K562 (cell line): ENCODE data around the gene DNAAF1. TPM values are rescaled to one million over a fixed set of nuclear protein-coding genes. Genes with fewer than 3 reads are reported as not detected.

Experiments
- ATAC-seq: fragments of 200-7000 bp; cut with Tn5 transposase; 3 replicates; pipeline ENCODE4 v1.9.1; 2020; ENCODE audit warnings: moderate library complexity
- BruUV-seq: library from RNA; stranded (reverse); fragments of 400-500 nt; replicated peaks from 2 replicates; lab custom pipeline; 2021; lab: Mats Ljungman, UMichigan
- CTCF ChIA-PET: fragments of 300-600 bp; formaldehyde crosslinking; extraction: SDS; loops from one replicate; lab custom pipeline; 2021; ENCODE audit warnings: low intra/inter-chr PET ratio; lab: Yijun Ruan, JAX
- POLR2A ChIA-PET: fragments of 300-600, 350-650 bp; sonication (Branson Sonifier 250); formaldehyde crosslinking; extraction: SDS; loops from one replicate; lab custom pipeline; 2021; ENCODE audit warnings: antibody characterized with exemption, inconsistent platforms; lab: Yijun Ruan, JAX
- DNase-seq, 4 experiments: peaks; one replicate each; pipeline versions ENCODE4 v3.0.0 to v3.0.0-alpha.2; 2011 to 2018; ENCODE audit warnings: low spot score in 3 of 4, mixed read lengths in 3 of 4; ENCODE audit errors: extremely low read depth in 1 of 4
- FAIRE-seq: peaks from 2 replicates; lab custom pipeline; 2011; peaks lifted over from hg19 to GRCh38; lab: Jason Lieb, UNC
- H2AFZ ChIP-seq: 2 replicates; pipeline ENCODE4 v1.6.0; 2011; ENCODE audit warnings: low read depth, low read length, control low read depth, inconsistent platforms
- H3K27ac ChIP-seq: fragments of 200-600 bp; 3 replicates; pipeline ENCODE4 v1.8.0; 2011; ENCODE audit warnings: low read depth, mild to moderate bottlenecking, control low read depth, inconsistent platforms, low read length, moderate library complexity, mixed read lengths; ENCODE audit errors: extremely low read depth
- H3K27me3 ChIP-seq, 2 experiments: fragments of 300-600 bp in 1 of 2; 2 replicates in 1 of 2; 3 replicates in 1 of 2; pipeline versions ENCODE4 v1.6.0 to v1.8.0; 2011; ENCODE audit warnings: inconsistent platforms in 2 of 2, low read length in 2 of 2, mild to moderate bottlenecking in 1 of 2, mixed read lengths in 1 of 2, moderate library complexity in 1 of 2; ENCODE audit not compliant: control insufficient read depth in 2 of 2, insufficient read depth in 2 of 2
- H3K36me3 ChIP-seq: fragments of 300-600 bp; 3 replicates; pipeline ENCODE4 v1.8.0; 2011; ENCODE audit warnings: mild to moderate bottlenecking, low read length, inconsistent platforms; ENCODE audit not compliant: control insufficient read depth, insufficient read depth
- H3K4me1 ChIP-seq, 2 experiments: fragments of 200-600 bp in 1 of 2; replicated peaks in 1 of 2; 2 replicates in 1 of 2; 3 replicates in 1 of 2; pipeline versions ENCODE4 v1.5.1 to v1.8.0; 2011; ENCODE audit warnings: inconsistent platforms in 2 of 2, low read length in 2 of 2, mild to moderate bottlenecking in 1 of 2, mixed read lengths in 1 of 2, moderate library complexity in 1 of 2; ENCODE audit not compliant: control insufficient read depth in 2 of 2, insufficient read depth in 2 of 2
- H3K4me2 ChIP-seq: 2 replicates; pipeline ENCODE4 v1.6.1; 2011; ENCODE audit warnings: low read length, control low read depth, inconsistent platforms, mixed read lengths; ENCODE audit not compliant: insufficient read depth
- H3K4me3 ChIP-seq: fragments of 200-600 bp; sonication (generic), shearing (Covaris generic); 2 replicates; pipeline ENCODE4 v1.5.1; 2016; ENCODE audit warnings: control low read depth, inconsistent platforms
- H3K79me2 ChIP-seq: fragments of 200-600 bp; 3 replicates; pipeline ENCODE4 v1.8.0; 2011; ENCODE audit warnings: low read length, inconsistent platforms; ENCODE audit not compliant: control insufficient read depth, insufficient read depth
- H3K9ac ChIP-seq, 2 experiments: 2 replicates each; pipeline versions ENCODE4 v1.6.0 to v1.6.1; 2011; ENCODE audit warnings: low read depth in 2 of 2, low read length in 2 of 2, control low read depth in 1 of 2, inconsistent platforms in 1 of 2, mild to moderate bottlenecking in 1 of 2, mixed read lengths in 1 of 2; ENCODE audit not compliant: insufficient read depth in 1 of 2
- H3K9me1 ChIP-seq: one replicate; pipeline ENCODE4 v1.6.0; 2011; ENCODE audit warnings: inconsistent platforms, mild to moderate bottlenecking, low read length, moderate library complexity; ENCODE audit not compliant: control insufficient read depth, insufficient read depth
- H3K9me3 ChIP-seq: replicated peaks from 2 replicates; pipeline ENCODE4 v1.5.1; 2011; ENCODE audit warnings: low read depth, low read length, inconsistent platforms; ENCODE audit not compliant: control insufficient read depth, insufficient read depth
- H4K20me1 ChIP-seq: replicated peaks from 2 replicates; pipeline ENCODE4 v1.6.1; 2011; ENCODE audit warnings: low read length, inconsistent platforms, mixed read lengths; ENCODE audit not compliant: control insufficient read depth, insufficient read depth
- DIDO1 ChIP-seq: fragments of 450-650 bp; IDR thresholded peaks from 2 replicates; pipeline ENCODE4 v1.6.1; 2016; ENCODE audit warnings: low read depth, missing biosample characterization, missing genetic modification characterization
- SIRT6 ChIP-seq: IDR thresholded peaks from one replicate; pipeline ENCODE4 v1.6.1; 2012; ENCODE audit warnings: low read depth, mild to moderate bottlenecking, control low read depth, inconsistent platforms, low read length, moderate library complexity
- ZNF282 ChIP-seq: sonication (generic); formaldehyde crosslinking; IDR thresholded peaks from 2 replicates; pipeline ENCODE4 v1.8.1; 2023; ENCODE audit warnings: missing genetic modification reagents
- WGBS: fragments of 100-300 bp; shearing (Covaris generic); methylation state at CpG from one replicate; pipeline ENCODE4 v1.1.6; 2016; ENCODE audit warnings: low coverage, mixed read lengths; ENCODE audit not compliant: insufficient coverage; ENCODE audit errors: missing lambda C conversion rate; 5-methylcytosine and 5-hydroxymethylcytosine counted together
- in situ Hi-C: fragments of 300-500 bp; cut with MboI; formaldehyde crosslinking; loops from 4 replicates; pipeline ENCODE4 v1.15.0; 2018; ENCODE audit warnings: inconsistent platforms, mixed read lengths
- intact Hi-C: fragments of 100-400 bp; cut with micrococcal nuclease; formaldehyde crosslinking; loops from 2 replicates; pipeline ENCODE4 v1.14.2; 2022
- polyA plus RNA-seq, 8 experiments: library from polyadenylated mRNA; depleted of rRNA in 4 of 8; stranded (reverse) in 5 of 8; unstranded in 3 of 8; fragments of >200 nt; fragmentation: Nextera tagmentation in 2 of 8; fragmentation: Illumina TruSeq in 1 of 8; extraction: Ambion mirVana in 2 of 8; extraction: Trizol in 1 of 8; gene quantifications; 2 replicates each; pipeline versions ENCODE4 v1.2.1 to v1.2.3, GENCODE V29; 2011 to 2014; ENCODE audit warnings: inconsistent platforms in 1 of 8, missing spikeins in 1 of 8
- total RNA-seq, 7 experiments: library from RNA; depleted of rRNA in 6 of 7; stranded (reverse); fragments of >200 nt in 6 of 7; fragmentation: Illumina TruSeq in 2 of 7; extraction: Trizol in 2 of 7; gene quantifications; 2 replicates each; pipeline versions ENCODE4 v1.2.1 to v1.2.3, GENCODE V29; 2011 to 2021; ENCODE audit warnings: low replicate concordance in 1 of 7
- TF ChIP-seq, protein P1 (sequence below): sonication (generic); formaldehyde crosslinking; IDR thresholded peaks from 2 replicates; pipeline ENCODE4 v1.9.0; 2022; ENCODE audit warnings: mild to moderate bottlenecking, missing genetic modification reagents

Gene DNAAF1
- total and polyA plus RNA-seq, 9 of the 15 experiments (the other 6 are each of a cell fraction or from before 2014, with no cell fraction given) = 0.01 TPM; not detected in 8

- no TSS peak for BruUV-seq
Measured at GRCh38 chr16:84195201-84196093, 50.3 kb downstream of the DNAAF1 start.

More at GRCh38 chr16:84195201-84196093, 50.3 kb downstream of the DNAAF1 start:
- no peak for FAIRE-seq
- H3K36me3 ChIP-seq = no peaks in the 10 kb centered on the region
- peaks cover 12% of the 10 kb centered on the region for H4K20me1 ChIP-seq
- no peak for TF ChIP-seq SIRT6
- TF ChIP-seq, protein P1, sequence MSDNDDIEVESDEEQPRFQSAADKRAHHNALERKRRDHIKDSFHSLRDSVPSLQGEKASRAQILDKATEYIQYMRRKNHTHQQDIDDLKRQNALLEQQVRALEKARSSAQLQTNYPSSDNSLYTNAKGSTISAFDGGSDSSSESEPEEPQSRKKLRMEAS (CRISPR knock-in tag) = peak; percentile 56
- TF ChIP-seq ZNF282 (CRISPR knock-in tag) = peak; percentile 21; the same call in 1 of the 2 replicates
- TF ChIP-seq DIDO1 (tag) = no peak
- no peaks in the 10 kb centered on the region for H3K79me2 ChIP-seq
- H3K27ac ChIP-seq = no peak overlapping the region
- no peak for ATAC-seq
- 0 out of 4 replicates have a peak overlapping the region, but pooled peaks of 1 of the 2 experiments have one; percentile 43 for H3K9ac ChIP-seq
- H3K9me1 ChIP-seq = peaks cover 4% of the 10 kb centered on the region
- H3K4me2 ChIP-seq = no peak overlapping the region
- H2AFZ ChIP-seq = no peak overlapping the region
- intact Hi-C loops (no loop called here), in situ Hi-C loops (no loop called here)
- ChIA-PET CTCF (no interaction called here), POLR2A (interaction anchor here (0.5 to 2.4 kb wide), 7 partner anchors 9 to 1435 kb away, joined by 3 to 5 read pairs (median 3); partner anchors contain the start of gene TAF1C)
- WGBS = 17% methylated on average over 38 of the region's 38 CpGs
- no peak for DNase-seq
- no peaks in the 10 kb centered on the region for H3K9me3 ChIP-seq
- H3K27me3 ChIP-seq = peaks cover 72 to 84% of the 10 kb centered on the region in 2 experiments
- H3K4me1 ChIP-seq = peaks cover 0 to 43% of the 10 kb centered on the region in 2 experiments; a peak in 2 of 5 replicates
- H3K4me3 ChIP-seq = no peak overlapping the region
